Esophagus muscularis mucosa (tissue), 4 donors: Measurements from ENCODE around the gene SULF2.

Experiments used
- CTCF ChIP-seq, 3 experiments: fragments of 200-600 bp in 2 of 3; fragments of 450-650 bp in 1 of 3; sonication (generic) in 2 of 3; IDR thresholded peaks; one replicate each; pipeline ENCODE4 v1.5.1; 2017 to 2019; ENCODE audit warnings: antibody characterized with exemption in 3 of 3, mild to moderate bottlenecking in 2 of 3, moderate library complexity in 1 of 3
- EP300 ChIP-seq: sonication (generic); formaldehyde crosslinking; IDR thresholded peaks from one replicate; pipeline ENCODE4 v1.6.1; 2017; ENCODE audit warnings: antibody characterized with exemption
- POLR2A ChIP-seq: fragments of 450-650 bp; IDR thresholded peaks from one replicate; pipeline ENCODE4 v1.6.1; 2017; ENCODE audit warnings: antibody characterized with exemption, moderate library complexity, mild to moderate bottlenecking, low read depth
- POLR2AphosphoS5 ChIP-seq, 2 donors: sonication (generic); formaldehyde crosslinking; IDR thresholded peaks; one replicate each; pipeline ENCODE4 v1.6.1; 2017; ENCODE audit warnings: antibody characterized with exemption in 2 of 2

GRCh38 chr20:47730744-47731143 lies 54.5 kb downstream of the SULF2 start:
- TF ChIP-seq CTCF (IDR thresholded peaks at IDR 0.05) (no peak), EP300 (no peak), POLR2A (no peak), POLR2AphosphoS5 (IDR thresholded peaks at IDR 0.05) (no peak)
